Skin epidermis (tissue), 12 donors: ENCODE data around the gene EHMT1.

ENCODE experiments used
- H3K27ac ChIP-seq, 21 experiments: fragments of 200-600 bp; sonication (generic) in 11 of 21; one replicate each; pipeline ENCODE4 v1.5.0; 2020; ENCODE audit warnings: mild to moderate bottlenecking in 3 of 21, inconsistent platforms in 2 of 21, moderate library complexity in 2 of 21
- H3K4me3 ChIP-seq, 7 experiments: fragments of 200-600 bp; sonication (generic) in 2 of 7; one replicate each; pipeline ENCODE4 v1.5.0; 2020; ENCODE audit warnings: inconsistent platforms in 2 of 7, mild to moderate bottlenecking in 2 of 7, moderate library complexity in 1 of 7

EHMT1 gene

DNA sequence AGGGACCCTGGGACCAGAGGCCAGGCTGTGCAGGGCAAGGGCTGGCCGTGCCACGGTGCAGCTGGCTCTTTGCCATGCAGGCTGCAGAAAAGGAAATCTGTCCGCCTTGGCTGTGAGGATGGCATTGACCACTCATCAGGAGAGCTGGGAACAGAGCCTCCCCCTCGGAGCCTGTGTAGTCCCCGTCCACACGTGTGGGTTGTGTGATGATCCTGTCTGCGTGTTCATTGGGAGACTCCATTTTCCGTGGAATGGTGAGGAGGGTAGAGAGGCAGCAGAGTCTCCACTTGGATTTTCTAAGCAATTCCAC, 47.7 kb downstream of the EHMT1 start:
- Histone ChIP-seq H3K27ac (no peak overlapping the region), H3K4me3 (no peak overlapping the region)

DNA sequence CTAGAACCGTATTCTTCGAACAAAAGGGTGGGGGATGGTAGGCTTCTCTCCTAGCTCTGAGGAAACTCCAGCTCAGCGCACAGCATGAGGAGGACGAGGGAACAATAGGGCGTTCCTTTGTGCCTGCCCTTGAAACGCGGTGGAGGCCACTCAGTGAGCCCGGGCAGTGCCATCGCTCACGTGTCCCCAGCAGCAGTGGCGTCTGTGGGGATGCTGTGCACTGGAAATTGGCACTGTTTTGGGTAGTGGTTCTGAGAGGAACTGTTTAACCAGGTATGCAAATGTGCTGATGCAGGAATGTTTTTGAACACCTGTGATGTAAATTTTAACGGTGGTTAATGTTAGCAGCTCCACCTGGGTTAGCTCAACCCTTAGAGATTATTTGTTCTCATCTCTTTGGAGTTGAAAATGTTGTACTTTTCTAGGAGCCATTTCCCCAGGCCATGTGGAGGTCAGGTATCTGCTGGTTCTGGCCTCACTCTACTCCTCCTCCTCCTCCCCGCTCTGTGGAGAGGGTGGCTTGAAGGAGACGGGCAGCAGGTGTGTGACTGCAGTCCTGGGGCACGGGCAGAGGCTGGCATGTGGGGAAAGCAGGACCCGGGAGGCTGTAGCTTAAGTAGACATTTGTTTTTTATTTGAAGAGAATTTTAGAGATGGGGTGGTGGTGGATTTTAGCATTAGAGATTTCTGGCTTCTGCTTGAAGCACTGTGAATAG, 48.3 kb downstream of the EHMT1 start:
- H3K27ac ChIP-seq = no peak overlapping the region
- H3K4me3 ChIP-seq = no peak overlapping the region

DNA sequence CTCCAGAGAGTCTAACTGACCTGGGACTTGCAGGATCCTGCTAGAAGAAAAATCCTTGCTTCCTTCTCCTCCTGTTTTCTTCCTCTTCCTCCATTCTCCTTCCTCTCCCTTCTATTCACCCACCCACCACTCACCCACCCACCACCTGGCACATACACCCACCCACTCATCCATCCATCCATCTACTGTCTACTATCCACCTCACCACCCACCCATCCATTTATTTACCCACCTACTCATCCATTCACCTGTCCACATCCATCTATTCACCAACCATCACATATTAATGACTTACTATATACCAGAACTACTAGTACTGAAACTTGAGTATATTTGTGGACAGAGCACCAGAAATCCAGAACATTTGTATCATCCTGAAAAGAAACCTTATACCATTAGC, 49.4 kb downstream of the EHMT1 start:
- Histone ChIP-seq H3K27ac (no peak overlapping the region), H3K4me3 (no peak overlapping the region)

DNA sequence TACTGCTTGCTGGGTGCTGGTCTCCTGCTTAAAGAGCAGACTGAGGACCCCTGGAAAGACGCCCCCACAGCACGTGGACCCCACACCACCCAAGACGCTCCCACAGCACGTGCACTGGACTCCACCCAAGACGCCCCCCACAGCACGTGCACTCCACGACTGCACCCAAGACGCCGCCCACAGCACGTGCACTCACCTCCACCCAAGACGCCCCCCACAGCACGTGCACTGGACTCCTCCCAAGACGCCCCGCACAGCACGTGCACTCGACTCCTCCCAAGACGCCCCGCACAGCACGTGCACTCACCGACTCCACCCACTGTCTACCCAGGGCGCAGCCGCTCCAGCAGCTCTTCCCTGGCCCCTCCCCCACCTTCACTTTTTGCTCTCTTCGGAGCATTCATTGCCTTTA, 50.5 kb downstream of the EHMT1 start:
- H3K27ac ChIP-seq = no peak overlapping the region

DNA sequence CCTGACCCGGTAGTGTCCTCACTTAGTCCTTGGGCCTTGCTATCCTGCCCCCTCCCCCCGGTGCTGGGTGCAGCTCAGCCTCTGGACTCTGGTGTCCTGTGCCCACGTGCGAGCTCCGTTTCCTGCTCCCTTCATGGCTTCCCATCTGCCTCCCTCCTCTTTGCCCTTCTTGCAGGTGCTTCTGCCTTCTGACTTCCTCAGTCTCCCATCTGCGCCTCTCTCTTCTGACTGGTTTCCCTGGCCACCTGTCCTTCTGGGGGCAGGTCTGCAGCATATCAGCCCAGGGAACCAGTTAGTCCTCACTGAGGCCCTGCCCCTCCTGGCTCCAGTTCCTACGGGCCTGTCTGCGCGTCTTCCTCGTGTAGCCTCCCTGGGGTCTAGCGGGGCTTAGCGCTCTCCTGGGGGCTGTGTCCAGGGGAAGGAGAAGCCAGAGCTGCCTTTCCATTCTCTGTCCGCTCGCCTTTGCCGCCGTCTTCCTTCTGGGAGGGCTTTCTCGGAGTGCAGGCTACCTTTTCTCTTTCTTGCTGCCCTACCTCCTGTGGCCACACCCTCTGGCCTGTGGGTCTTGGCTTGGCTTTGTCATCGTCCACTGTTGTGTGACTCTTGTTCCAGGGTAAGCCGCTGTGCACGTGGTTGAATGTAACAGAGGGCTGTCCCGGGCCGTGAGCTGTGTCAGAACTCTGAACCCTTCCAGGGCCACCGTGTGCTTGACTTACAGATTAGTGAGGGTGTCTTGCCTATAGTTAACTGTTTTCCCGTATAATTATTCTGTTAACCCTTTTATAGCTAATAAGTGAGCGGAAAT, 51.8 kb downstream of the EHMT1 start:
- Histone ChIP-seq H3K4me3 (no peak overlapping the region), H3K27ac (peak overlapping the region in 1 of 21 experiments; percentile 38)

More for the DNA sequence above, 50.5 kb downstream of the EHMT1 start:
- H3K4me3 ChIP-seq = no peak overlapping the region

DNA sequence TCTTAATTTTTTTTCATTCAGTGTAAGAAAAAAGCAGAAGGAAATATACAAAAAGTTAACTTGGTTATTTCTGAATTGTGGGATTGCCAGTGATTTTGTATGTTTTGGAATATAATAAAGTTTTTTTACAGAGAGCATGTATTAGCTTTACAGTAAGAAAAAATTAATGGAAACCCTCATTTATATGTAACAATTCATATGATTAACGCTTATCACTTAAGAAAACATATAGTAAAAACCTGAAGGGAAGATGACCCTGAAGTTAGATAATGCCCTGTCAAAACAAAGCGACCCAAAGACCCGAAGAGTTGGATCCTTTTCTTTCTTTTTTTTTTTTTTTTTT, 52.4 kb downstream of the EHMT1 start:
- Histone ChIP-seq H3K4me3 (no peak overlapping the region), H3K27ac (no peak overlapping the region)

DNA sequence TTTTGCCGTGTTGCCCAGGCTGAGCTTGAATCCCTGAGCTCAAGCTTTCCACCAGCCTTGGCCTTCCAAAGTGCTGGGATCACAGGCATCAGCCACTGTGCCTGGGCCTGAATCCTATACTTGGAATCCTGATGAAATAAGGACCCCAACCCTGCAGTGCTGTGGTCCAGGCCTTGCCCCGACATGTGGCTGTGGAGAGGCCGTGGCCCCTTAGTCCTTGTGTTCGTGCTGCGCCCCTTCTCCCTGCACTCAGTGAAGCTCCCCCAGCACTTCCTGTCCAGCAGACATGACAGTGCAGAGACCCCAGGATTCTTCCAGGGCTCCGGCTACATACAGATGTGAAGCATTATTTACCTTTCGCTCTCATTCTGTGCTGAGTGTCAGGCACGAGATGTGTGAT, 52.9 kb downstream of the EHMT1 start:
- H3K4me3 ChIP-seq = no peak overlapping the region
- no peak overlapping the region for H3K27ac ChIP-seq

DNA sequence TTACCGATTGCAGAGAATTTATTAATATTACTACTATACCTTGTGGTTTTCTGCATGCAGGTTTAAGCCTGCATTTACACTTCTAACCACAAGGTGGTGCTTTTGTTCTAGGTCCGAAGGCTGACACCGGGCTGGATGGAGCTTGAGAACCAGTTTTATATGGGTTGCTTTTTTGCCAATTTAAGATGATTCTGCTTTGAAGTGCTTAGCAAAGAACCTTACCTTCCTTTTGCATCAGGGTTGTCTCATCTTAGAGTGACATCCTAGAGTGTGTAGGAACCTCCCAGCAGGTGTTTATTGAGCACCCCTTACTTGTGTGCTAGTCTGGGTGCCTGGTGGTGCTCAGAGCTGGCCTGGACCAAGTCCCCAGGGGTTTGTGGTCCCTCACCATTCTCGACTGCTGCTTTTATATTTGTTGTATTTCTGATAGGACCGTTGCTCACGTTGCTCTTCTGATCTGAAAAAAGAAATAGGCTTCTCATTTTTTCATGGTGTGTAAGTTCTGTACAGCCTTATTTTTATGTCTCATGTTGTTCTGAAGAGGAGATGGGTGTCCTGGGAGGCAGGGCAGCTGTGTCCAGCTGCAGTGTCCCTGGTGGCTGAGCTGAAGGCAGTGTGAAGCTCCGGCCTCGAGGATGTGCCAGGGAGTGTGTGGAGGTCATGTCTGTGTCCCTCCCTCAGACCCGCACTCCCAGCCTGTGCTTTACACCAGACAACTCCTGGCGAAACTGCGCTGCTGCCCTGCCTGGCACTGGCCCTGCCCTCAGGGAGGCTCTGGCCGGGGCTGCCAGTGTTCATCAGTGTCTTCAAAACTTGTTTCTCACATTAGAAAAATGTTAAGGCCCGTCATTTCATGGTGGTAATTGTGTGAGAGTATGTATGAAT, 54.3 kb downstream of the EHMT1 start:
- Histone ChIP-seq H3K4me3 (no peak overlapping the region), H3K27ac (peak overlapping the region in 1 of 21 experiments; percentile 48)

DNA sequence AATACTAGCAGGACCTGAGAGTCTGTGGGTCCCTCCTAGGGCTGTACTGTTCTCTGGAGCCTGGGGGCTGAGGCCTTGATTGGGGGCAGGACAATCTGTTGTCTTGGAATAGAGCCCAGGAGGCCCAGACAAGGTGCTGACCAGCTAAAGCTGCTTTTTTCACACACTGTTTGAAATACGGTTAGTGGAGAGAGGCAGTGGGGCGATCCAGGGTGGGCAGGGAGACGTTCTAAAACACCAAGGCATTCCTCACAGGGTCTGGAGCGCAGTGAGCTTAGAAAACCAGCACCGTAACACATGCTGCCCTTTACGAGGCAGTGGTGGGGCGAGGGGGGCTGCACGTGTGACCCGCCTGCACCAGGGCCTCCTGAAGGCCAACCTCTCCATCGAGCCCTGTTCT, 55.1 kb downstream of the EHMT1 start:
- H3K4me3 ChIP-seq = no peak overlapping the region
- H3K27ac ChIP-seq = peak overlapping the region in 1 of 21 experiments; percentile 48

DNA sequence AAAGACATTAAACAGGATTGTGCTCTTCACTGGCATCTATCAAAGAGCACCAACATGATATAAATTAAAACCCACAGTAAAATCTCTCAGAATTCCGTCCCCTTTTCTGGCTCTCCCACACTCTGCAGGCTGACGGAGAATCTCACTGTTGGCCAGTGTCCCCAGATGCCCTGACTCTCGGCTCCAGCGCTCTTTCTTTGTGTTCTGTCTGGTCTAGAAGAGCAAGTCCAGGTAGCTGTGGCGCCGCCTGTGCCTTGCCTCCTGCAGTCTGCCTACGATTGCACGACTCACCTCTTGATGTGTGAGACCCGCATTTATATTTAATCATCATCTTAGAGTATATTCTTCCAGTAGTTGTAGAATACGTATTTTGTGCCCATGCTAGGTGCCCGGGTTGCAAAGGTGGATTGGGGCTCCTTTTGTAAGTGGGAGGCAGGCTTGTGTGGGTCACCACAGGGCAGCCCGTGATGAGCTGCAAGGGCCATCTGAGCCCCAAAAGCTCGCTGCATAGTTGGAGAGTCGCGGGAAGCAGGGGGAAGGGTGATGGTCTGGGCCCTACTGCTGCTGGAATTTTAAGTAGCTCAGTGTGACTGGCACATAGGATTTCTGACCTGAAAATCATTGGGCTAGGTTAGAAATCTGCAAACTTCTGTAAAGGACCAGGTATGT, 55.6 kb downstream of the EHMT1 start:
- Histone ChIP-seq H3K4me3 (no peak overlapping the region), H3K27ac (no peak overlapping the region)

DNA sequence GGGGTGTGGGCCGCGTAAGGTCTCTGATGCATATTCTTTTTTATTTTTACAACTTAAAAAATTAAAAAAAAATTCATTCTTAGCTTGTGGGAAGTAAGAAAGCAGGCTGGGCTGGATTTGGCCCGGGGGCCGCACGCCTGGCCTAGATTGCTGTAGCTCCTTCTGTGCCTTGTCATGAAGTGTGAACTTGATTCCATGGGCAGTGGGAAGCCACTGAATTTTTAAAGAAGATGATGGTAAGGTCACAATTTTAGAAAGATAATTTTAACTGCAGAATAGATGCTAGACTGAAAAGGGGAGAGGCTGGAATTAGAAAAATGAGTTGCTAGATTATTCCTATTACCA, 56.1 kb downstream of the EHMT1 start:
- H3K27ac ChIP-seq = no peak overlapping the region
- no peak overlapping the region for H3K4me3 ChIP-seq

DNA sequence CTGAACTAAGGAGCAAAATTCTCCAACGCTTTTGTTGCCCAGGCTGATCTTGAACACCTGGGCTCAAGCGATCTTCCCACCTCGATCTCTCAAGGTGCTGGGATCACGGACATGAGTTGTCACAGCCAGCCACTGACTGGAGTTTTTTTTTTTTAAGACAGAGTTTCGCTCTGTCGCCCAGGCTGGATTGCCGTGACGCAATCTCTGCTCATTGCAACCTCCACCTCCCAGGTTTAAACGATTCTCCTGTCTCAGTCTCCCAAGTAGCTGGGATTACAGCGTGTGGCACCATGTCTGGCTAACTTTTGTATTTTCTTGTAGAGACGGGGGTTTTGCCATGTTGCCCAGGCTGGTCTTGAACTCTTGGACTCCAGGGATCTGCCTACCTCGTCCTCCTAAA, 58.2 kb downstream of the EHMT1 start:
- H3K27ac ChIP-seq = no peak overlapping the region
- H3K4me3 ChIP-seq = no peak overlapping the region

DNA sequence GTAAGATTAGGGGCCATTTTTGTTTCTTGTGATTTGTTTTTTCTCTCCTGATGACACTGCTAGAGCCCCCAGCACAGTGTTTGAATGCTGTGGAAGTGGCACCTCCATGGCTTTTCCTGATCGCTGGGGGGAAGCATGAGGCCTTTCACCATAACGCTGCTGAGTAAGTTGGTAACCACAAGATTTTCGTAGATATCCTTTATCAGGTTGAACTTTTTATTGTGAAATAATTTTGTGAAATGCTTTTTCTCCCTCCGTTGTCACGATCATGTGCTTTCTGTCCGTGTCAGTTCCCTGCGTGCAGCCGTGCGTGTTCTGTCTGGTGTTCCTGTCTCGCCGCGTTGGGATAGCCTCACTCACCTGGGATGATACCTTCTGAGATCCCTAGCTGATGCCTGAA, 59.4 kb downstream of the EHMT1 start:
- H3K4me3 ChIP-seq = no peak overlapping the region
- no peak overlapping the region for H3K27ac ChIP-seq

DNA sequence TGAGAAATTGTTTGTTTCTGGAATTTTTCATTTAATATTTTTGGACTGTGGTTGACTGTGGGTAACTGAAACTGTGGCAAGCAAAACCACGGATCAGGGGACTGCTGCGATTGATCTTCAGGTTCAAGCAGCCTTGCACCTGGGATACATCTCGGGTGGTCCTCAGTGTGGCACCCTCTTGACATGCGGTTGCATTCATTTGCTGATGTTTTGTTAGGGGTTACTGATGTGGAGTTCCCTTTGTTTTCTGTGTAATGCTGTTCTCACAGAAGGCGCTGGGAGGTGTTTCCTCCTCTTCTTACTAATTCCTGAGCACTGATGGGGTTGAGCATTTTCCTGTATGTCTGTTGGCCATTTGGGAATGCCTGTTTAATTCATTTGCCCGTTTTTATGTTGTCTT, 60.4 kb downstream of the EHMT1 start:
- peak overlapping the region in 1 of 21 experiments; percentile 71 for H3K27ac ChIP-seq

DNA sequence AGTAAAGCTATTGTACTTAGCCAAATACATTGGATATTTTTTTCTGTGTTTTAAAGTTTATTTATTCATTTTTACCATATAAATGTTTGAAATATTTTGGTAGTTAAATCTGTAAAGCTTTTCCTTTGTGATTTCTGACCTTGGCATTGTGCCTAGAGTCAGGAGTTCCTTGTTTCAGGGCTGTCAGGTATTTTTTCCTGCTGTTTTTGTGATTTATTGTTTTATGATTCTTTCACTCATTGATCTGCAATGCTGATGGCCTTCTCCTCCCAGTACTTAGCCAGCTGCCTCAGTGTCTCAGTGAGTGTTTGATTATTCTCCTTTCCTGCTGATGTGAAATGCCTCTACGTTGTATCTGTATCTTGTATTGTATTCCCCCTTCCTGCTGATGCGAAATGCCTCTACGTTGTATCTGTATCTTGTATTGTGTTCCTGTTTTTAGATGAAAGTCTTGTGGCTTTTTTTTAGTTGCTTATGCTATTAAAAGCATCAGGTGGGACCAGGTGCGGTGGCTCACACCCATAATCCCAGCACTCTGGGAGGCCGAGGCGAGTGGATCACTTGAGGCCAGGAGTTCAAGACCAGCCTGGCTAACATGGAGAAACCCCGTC, 61.0 kb downstream of the EHMT1 start:
- Histone ChIP-seq H3K4me3 (no peak overlapping the region), H3K27ac (peak overlapping the region in 2 of 21 experiments; percentile 10 to 71)

More for the DNA sequence above, 60.4 kb downstream of the EHMT1 start:
- H3K4me3 ChIP-seq = no peak overlapping the region

DNA sequence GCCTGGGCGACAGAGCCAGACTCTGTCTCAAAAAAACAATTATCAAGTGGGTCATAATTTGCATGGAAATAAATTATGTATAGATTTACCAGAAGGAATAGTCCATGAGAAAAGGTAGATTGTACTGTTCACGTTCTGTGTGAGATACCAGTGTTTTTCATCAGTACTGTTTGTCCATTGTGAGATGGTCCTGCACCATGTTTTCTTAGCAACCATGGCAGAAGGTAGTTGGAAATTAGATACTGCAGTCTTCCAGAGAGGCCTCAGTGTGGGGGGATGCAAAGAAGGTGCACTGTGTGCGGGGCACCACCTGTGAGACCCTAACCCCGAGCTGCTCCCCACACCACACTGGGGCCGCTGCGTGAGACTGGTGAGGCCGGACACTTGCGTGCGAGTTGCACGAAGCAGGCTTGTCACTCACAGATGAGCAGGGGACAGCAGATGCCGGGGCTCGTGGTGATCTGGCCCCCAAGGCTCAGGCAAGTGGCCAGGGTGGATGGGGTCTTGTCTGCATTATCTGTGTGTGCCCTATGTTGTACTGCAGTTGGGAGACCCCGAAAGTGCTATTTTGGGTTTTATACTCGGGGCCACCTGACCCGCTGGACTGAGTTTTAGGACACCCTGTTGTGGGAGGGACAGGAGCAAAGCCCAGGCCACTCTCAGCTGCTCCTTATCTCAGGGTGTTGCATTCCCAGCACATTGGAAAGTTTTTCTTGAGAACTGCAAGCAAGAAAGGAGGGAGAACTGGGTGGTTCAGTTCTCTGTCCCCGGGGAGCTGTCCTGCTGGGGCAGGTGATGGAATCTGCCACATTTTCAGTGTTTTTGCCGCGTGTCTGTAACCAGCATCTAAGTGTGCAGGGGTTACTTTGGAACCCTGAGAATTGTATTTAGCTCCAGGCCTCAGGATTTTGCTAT, 61.9 kb downstream of the EHMT1 start:
- H3K27ac ChIP-seq = peak overlapping the region in 2 of 21 experiments; percentile 10 to 71
- H3K4me3 ChIP-seq = no peak overlapping the region

DNA sequence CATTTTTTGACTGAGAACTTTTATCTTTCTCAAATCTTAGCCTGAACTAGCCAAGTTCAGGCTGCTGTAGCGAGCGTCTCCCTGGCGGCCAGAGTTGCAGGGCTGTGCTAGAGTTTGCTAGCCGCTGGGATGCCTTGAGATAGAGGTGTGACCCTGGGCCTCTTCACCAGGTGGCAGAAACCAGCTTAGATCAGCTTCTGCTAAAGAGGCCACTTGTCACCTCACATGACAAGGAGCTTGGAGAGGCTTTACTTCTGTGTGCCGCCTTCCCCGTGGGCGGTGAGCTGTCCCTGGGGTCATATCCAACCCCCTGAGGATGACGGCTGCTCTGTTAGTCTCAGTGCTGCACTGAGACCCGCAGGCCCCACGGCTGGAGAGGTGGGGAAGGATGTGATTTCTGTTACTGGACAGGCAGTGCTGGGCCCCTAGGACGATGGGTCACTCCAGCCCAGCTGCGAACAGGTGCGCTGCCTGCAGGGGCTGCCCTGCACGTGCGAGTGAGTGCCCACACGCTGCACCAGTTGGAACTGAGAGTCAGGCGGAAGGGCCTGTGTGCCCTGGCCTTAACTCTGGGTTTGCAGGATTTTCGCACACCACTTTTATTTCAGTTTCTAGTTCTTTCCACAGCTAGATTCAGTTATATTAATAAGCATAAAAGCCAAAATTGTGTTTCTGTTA, 63.8 kb downstream of the EHMT1 start:
- H3K27ac ChIP-seq = peak overlapping the region in 1 of 21 experiments; percentile 34

DNA sequence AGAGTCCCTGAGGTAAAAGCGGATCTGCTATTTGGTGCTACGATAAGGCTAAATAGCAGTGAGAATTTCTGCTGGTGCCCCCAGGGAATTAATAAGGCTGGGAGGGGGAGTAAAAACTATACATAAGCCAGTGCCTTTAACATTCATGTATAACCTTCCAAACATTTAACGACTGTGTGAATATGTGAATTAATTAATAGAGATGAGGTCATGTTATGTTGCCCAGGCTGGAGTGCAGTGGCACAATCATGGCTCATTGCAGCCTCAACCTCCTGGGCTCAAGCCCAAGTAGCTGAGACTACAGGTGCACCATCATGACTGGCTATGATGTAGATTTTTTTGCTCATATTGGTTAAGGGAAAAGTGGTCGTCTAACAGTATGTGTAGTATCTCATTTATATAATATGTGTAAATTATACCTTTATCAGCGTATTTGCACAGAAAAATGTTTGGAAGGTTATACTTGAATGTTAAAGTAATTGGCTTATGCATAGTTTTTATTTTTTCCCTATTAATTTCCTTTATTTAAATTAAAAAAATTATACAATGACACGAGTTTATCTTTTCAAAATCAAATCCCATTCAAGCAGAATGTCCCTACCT, 64.6 kb downstream of the EHMT1 start:
- Histone ChIP-seq H3K4me3 (no peak overlapping the region), H3K27ac (peak overlapping the region in 1 of 21 experiments; percentile 3)

More for the DNA sequence above, 63.8 kb downstream of the EHMT1 start:
- no peak overlapping the region for H3K4me3 ChIP-seq
